ENCODE measurements around the gene IDI1. TPM values are rescaled to one million over a fixed set of nuclear protein-coding genes. Genes with fewer than 3 reads are reported as not detected.

Gene IDI1
- total RNA-seq, 1 experiment from 2014 or later: 44.7 TPM

- Histone ChIP-seq H3K18ac (ENCODE audit: insufficient read length, low read depth, low read length) (no peak overlapping the region), H2AFZ (ENCODE audit: low read length) (no peak overlapping the region), H3T11ph (ENCODE audit: low read length) (no peak overlapping the region), H3K23ac (ENCODE audit: insufficient read length, low read depth, low read length) (no peak overlapping the region), H2BK12ac (ENCODE audit: insufficient read length, low read depth, low read length) (no peak overlapping the region), H3K27me3 (ENCODE audit: insufficient read depth, low read length) (no peaks in the 10 kb centered on the region), H3K79me1 (ENCODE audit: insufficient read depth, low read depth, low read length, poor library complexity, severe bottlenecking) (no peaks in the 10 kb centered on the region), H2BK5ac (ENCODE audit: insufficient read length, low read length) (no peak overlapping the region), H3K23me2 (ENCODE audit: insufficient read length, low read depth, low read length, poor library complexity, severe bottlenecking) (no peaks in the 10 kb centered on the region), H3K4me1 (ENCODE audit: insufficient read depth, low read length) (no peaks in the 10 kb centered on the region), H3K56ac (ENCODE audit: insufficient read length, low read depth, low read length) (no peak overlapping the region), H2BK120ac (ENCODE audit: low read depth, low read length, poor library complexity, severe bottlenecking) (no peak overlapping the region), H3K9me3 (ENCODE audit: control insufficient read depth, low read depth, low read length) (no peaks in the 10 kb centered on the region), H4K5ac (ENCODE audit: insufficient read length, low read depth, low read length) (no peak overlapping the region), H3K27ac (ENCODE audit: insufficient read length, low read depth, low read length) (no peak overlapping the region), H3K9ac (ENCODE audit: extremely low read depth, insufficient read length, low read length) (no peak overlapping the region), H3K14ac (ENCODE audit: insufficient read depth, low read length) (no peak overlapping the region), H3K4ac (ENCODE audit: low read depth, low read length) (no peak overlapping the region), H4K20me1 (ENCODE audit: control insufficient read depth, insufficient read depth, insufficient read length) (no peaks in the 10 kb centered on the region), H3K4me2 (ENCODE audit: insufficient read depth, insufficient read length, low read length) (no peak overlapping the region), H3K79me2 (ENCODE audit: insufficient read depth, low read length) (no peaks in the 10 kb centered on the region; the same call in 1 of the 2 replicates), H4K91ac (ENCODE audit: insufficient read length, low read depth, low read length) (no peak overlapping the region), H2AK5ac (ENCODE audit: insufficient read length, low read length) (no peak overlapping the region), H2BK15ac (ENCODE audit: low read depth, low read length) (no peak overlapping the region), H2BK20ac (ENCODE audit: low read depth, low read length, poor library complexity, severe bottlenecking) (no peak overlapping the region), H4K8ac (replicated peaks; ENCODE audit: insufficient read length, low read depth, low read length) (no peak overlapping the region)
- H3K27me3 Mint-ChIP-seq (ENCODE audit: low read depth): no peaks in the 10 kb centered on the region
- no CpG with 5 or more reads among the region's 7 CpGs for WGBS (ENCODE audit: extremely low coverage, insufficient read length, low lambda C conversion rate)
- no peak for TF ChIP-seq CTCF (conservative IDR thresholded peaks at IDR 0.05)
- H3K27ac Mint-ChIP-seq: no peak overlapping the region; a peak in 1 of 7 replicates
- peaks cover 11 to 19% of the 10 kb centered on the region in 2 experiments for H3K4me1 Mint-ChIP-seq
- DNase-seq: no peak
- H3K4me3 Mint-ChIP-seq: no peak overlapping the region
- peaks cover 0 to 1% (median 0%) of the 10 kb centered on the region in 3 experiments; a peak in 1 of 7 replicates for H3K36me3 Mint-ChIP-seq (ENCODE audit: insufficient read depth in 1 of 3, low read depth in 3 of 3)
- no peaks in the 10 kb centered on the region for H3K9me3 Mint-ChIP-seq
Observed at GRCh38 chr10:1029838-1030237, 19.1 kb downstream of the IDI1 start.

All from H9 (cell line).